Skeletal muscle satellite cell (primary cell): Measurements from ENCODE around the gene STT3B.

ENCODE experiments used
- H3K27me3 ChIP-seq: 2 replicates; pipeline ENCODE4 v1.7.0; 2013; ENCODE audit warnings: low read length; ENCODE audit not compliant: control insufficient read depth, insufficient read depth
- H3K36me3 ChIP-seq: 2 replicates; pipeline ENCODE4 v1.7.0; 2013; ENCODE audit warnings: mild to moderate bottlenecking, control low read depth, low read length; ENCODE audit not compliant: insufficient read depth
- H3K4me1 ChIP-seq: 2 replicates; pipeline ENCODE4 v1.7.0; 2013; ENCODE audit warnings: low read length; ENCODE audit not compliant: control insufficient read depth, insufficient read depth
- H3K4me2 ChIP-seq: 2 replicates; pipeline ENCODE4 v1.7.0; 2013; ENCODE audit warnings: mild to moderate bottlenecking, low read length
- H3K4me3 ChIP-seq: 2 replicates; pipeline ENCODE4 v1.7.0; 2013; ENCODE audit warnings: low read length
- H3K9ac ChIP-seq: 2 replicates; pipeline ENCODE4 v1.7.0; 2013; ENCODE audit warnings: mild to moderate bottlenecking, low read depth, low read length, moderate library complexity
- H3K9me3 ChIP-seq: replicated peaks from 2 replicates; pipeline ENCODE4 v1.7.0; 2013; ENCODE audit warnings: mild to moderate bottlenecking, control low read depth, low read length

Gene STT3B

DNA sequence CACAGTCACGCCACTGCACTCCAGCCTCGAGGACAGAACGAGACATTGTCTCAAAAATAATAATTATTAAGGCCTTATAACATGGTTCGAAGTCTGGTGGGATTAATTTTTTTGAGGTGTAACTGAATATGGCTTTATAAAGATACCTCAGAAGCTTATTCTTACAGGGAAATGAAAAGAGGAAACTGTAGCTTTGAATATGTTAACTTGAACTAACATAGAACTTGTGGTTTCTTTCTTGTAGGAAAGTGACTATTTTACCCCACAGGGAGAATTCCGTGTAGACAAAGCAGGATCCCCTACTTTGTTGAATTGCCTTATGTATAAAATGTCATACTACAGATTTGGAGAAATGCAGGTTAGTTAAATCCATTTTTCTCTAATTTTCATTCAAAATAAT lies 96.3 kb downstream of the STT3B start:
- H3K4me1 ChIP-seq = no peaks in the 10 kb centered on the region
- H3K4me2 ChIP-seq = no peak overlapping the region
- H3K9ac ChIP-seq = no peak overlapping the region
- no peaks in the 10 kb centered on the region for H3K27me3 ChIP-seq
- H3K36me3 ChIP-seq = peaks cover 33% of the 10 kb centered on the region
- H3K9me3 ChIP-seq = no peaks in the 10 kb centered on the region
- H3K4me3 ChIP-seq = no peak overlapping the region

DNA sequence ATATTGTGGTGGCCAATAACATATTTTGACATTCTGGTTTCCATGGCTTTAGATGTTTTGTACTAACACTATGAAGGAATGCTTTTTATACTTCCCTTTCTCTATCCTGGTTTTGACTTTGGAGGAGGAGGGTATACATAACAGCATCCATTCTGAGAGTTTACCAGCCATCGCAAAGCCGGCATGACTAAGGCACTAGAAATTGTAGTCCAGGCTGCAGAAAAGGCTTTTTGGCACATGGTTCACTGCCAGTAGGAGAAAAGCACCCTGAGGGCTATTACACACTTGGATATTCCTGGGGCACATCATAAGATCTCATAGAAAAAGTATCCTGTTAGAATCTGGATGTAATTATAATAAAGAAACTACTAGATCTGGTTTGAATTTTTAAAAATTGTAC lies 101.8 kb downstream of the STT3B start:
- H3K36me3 ChIP-seq = peaks cover 25% of the 10 kb centered on the region
- no peaks in the 10 kb centered on the region for H3K4me1 ChIP-seq
- no peak overlapping the region for H3K9ac ChIP-seq
- H3K4me2 ChIP-seq = no peak overlapping the region
- no peaks in the 10 kb centered on the region for H3K9me3 ChIP-seq
- H3K4me3 ChIP-seq = no peak overlapping the region
- H3K27me3 ChIP-seq = no peaks in the 10 kb centered on the region

DNA sequence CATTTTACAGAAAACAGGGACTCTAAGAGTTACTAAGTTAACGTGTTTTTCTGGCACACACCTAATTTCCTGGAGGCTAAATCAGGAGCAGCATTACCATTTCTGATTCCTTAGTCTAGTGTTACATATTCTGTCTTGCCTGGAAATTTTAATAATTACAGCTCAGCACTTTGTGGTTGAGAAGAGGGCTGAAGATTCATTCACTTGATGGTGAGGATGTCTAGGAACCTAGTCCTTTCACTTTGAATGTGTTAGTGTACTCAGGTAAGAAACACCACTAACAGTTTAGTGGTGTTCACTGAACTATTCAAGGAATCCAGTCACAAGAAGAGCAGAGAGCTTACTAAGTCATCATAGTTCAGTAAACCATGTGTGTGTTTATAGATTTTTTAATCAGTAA lies 102.8 kb downstream of the STT3B start:
- Histone ChIP-seq H3K4me1 (no peaks in the 10 kb centered on the region), H3K9ac (no peak overlapping the region), H3K4me3 (no peak overlapping the region), H3K27me3 (no peaks in the 10 kb centered on the region), H3K4me2 (no peak overlapping the region), H3K36me3 (peaks cover 25% of the 10 kb centered on the region), H3K9me3 (no peaks in the 10 kb centered on the region)

DNA sequence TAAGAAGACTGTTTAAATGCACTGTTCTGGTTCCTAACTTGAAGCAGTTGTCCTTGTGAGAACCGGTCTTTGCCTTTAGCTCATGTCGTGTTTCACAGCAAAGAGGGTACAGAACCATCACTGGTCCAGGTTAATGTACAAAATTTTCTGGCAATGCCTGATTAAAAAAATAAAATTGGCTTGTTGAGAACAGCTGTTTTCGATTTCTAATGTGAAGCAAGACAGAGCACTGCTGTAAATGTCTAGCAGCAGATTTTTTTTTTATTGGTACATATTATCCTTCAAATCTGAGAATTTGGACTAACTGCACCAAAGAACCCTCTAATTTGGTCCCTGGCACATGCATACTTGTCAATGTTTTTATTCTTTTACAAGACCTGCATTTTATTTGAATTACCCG lies 103.3 kb downstream of the STT3B start:
- Histone ChIP-seq H3K9ac (no peak overlapping the region), H3K4me1 (no peaks in the 10 kb centered on the region), H3K36me3 (peaks cover 23% of the 10 kb centered on the region), H3K4me3 (no peak overlapping the region), H3K9me3 (no peaks in the 10 kb centered on the region), H3K4me2 (no peak overlapping the region), H3K27me3 (no peaks in the 10 kb centered on the region)

DNA sequence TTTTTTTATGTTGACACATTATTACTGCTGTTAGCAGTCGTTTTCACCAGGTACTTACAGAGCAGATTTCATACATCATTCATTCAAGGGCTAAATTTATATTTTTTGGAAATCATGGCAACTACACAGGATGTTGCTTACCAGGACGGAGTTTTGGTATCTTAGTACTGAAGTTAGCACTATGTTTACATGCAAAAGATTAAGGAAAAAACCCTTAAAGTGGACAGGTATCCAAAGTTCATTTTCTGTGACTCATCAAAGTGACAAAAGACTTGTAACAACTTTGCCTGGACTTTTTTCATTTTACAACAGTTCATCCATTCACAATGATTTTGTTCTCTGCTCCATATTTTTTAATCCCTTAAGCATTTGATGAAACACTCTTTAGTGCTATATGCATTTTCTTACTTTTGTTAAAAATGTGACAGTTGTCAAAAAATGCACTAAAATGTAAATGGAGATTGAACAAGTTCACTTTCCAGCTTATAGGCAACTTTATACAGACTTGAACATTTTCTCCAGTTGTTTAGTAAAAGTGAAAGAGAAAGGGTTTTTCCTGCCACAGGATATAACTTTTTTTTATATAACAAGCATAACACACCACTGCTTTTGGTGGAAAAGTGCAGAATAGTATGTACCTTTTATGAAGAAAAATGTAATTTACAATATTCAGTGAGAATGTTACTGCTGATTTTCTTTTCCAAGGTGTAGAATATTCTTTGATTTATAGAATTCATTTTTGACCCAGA lies 104.1 kb downstream of the STT3B start:
- H3K27me3 ChIP-seq = no peaks in the 10 kb centered on the region
- no peak overlapping the region for H3K4me3 ChIP-seq
- peaks cover 20% of the 10 kb centered on the region for H3K36me3 ChIP-seq
- H3K4me2 ChIP-seq = no peak overlapping the region
- H3K9ac ChIP-seq = no peak overlapping the region
- no peaks in the 10 kb centered on the region for H3K4me1 ChIP-seq
- H3K9me3 ChIP-seq = no peaks in the 10 kb centered on the region

- Histone ChIP-seq H3K4me2 (no peak overlapping the region), H3K9me3 (no peaks in the 10 kb centered on the region), H3K4me3 (no peak overlapping the region), H3K4me1 (no peaks in the 10 kb centered on the region), H3K27me3 (no peaks in the 10 kb centered on the region), H3K36me3 (peaks cover 9% of the 10 kb centered on the region), H3K9ac (no peak overlapping the region)
These were observed 107.1 kb downstream of the STT3B start for GRCh38 chr3:31639828-31640227.

GRCh38 chr3:31645256-31645655 lies 112.5 kb downstream of the STT3B start:
- no peak overlapping the region for H3K4me3 ChIP-seq
- H3K4me1 ChIP-seq = no peaks in the 10 kb centered on the region
- no peaks in the 10 kb centered on the region for H3K27me3 ChIP-seq
- H3K36me3 ChIP-seq = peaks cover 20% of the 10 kb centered on the region
- peaks cover 7% of the 10 kb centered on the region for H3K9me3 ChIP-seq
- H3K4me2 ChIP-seq = no peak overlapping the region
- H3K9ac ChIP-seq = no peak overlapping the region

DNA sequence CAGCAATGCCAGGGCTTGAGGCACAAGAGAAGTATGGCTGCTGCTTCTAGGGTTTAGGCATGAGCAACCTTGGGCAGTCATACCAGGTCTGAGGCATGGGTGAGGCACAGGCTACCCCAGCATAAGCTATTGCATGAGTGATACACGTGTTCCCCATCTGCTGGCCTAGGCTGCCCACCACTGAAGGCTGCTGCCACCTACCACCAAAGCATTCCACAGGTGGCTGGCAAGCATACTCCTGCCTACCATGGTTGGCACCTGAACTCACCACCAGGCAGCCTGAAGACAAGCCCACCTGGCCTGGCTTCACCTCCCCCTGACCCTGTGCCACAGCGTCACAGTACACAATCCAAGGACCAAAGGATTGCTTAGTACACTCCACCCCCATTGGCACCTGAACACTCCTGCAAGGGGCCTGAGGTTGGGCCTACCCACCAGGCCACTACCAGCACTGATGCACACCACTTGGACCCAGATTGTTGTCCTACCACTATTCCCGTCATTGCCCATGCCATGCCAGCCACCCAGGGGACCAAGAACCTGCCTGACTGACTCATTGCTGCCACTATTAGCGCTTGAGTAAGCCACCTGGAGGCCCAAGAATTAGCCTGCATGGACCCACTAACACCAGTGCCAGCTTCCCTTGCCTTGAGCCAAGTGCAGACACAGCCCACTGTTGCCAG lies 115.7 kb downstream of the STT3B start:
- H3K4me2 ChIP-seq = no peak overlapping the region
- no peaks in the 10 kb centered on the region for H3K4me1 ChIP-seq
- H3K36me3 ChIP-seq = peaks cover 20% of the 10 kb centered on the region
- H3K4me3 ChIP-seq = no peak overlapping the region
- H3K9ac ChIP-seq = no peak overlapping the region
- no peaks in the 10 kb centered on the region for H3K27me3 ChIP-seq
- H3K9me3 ChIP-seq = peaks cover 7% of the 10 kb centered on the region

GRCh38 chr3:31652296-31652695 lies 119.6 kb downstream of the STT3B start:
- Histone ChIP-seq H3K4me2 (no peak overlapping the region), H3K4me3 (no peak overlapping the region), H3K27me3 (no peaks in the 10 kb centered on the region), H3K9ac (no peak overlapping the region), H3K36me3 (peaks cover 17% of the 10 kb centered on the region), H3K9me3 (peaks cover 7% of the 10 kb centered on the region), H3K4me1 (no peaks in the 10 kb centered on the region)

GRCh38 chr3:31653464-31653863 lies 120.7 kb downstream of the STT3B start:
- no peak overlapping the region for H3K4me2 ChIP-seq
- no peak overlapping the region for H3K4me3 ChIP-seq
- H3K9ac ChIP-seq = no peak overlapping the region
- H3K4me1 ChIP-seq = no peaks in the 10 kb centered on the region
- H3K36me3 ChIP-seq = peaks cover 5% of the 10 kb centered on the region
- peaks cover 7% of the 10 kb centered on the region for H3K9me3 ChIP-seq
- H3K27me3 ChIP-seq = no peaks in the 10 kb centered on the region

DNA sequence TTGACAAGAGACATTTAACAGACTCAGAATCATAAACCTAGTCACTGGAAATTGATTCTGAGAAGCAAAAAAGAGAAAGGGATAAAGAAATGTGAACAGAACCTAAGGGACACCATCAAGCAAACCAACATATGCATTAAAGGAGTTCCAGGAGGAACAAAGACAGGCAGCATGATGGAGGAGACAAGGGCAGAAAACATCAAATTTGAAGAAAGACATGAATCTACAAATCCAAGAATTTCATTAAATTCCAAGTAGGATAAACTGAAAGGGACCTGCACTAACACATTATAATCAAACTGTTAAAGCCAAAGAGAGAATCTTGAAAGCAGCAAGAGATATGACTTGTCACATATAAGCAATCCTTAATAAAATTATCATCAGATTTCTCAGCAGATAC lies 122.3 kb downstream of the STT3B start:
- H3K4me2 ChIP-seq = no peak overlapping the region

DNA sequence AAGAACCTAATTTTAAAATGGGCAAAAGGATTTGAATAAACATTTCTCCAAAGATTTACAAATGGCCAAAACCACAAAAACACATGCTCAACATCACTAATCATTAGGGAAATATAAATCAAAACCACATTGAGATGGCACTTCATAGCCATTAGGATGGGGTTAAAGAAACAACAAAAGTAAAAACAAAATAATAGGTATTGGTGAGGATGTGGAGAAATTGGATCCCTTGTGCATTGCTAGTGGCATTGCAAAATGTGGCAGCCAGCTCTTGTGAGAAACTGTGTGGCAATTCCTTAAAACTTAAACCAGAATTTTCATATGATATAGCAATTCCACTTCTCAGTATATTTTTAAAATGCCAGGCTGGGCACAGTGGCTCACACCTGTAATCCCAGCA lies 126.5 kb downstream of the STT3B start:
- Histone ChIP-seq H3K9ac (no peak overlapping the region), H3K4me2 (no peak overlapping the region), H3K4me3 (no peak overlapping the region), H3K36me3 (peaks cover 19% of the 10 kb centered on the region), H3K9me3 (no peaks in the 10 kb centered on the region), H3K4me1 (no peaks in the 10 kb centered on the region), H3K27me3 (no peaks in the 10 kb centered on the region)

More for the DNA sequence above, 122.3 kb downstream of the STT3B start:
- no peaks in the 10 kb centered on the region for H3K9me3 ChIP-seq
- no peaks in the 10 kb centered on the region for H3K36me3 ChIP-seq
- no peak overlapping the region for H3K9ac ChIP-seq
- no peaks in the 10 kb centered on the region for H3K27me3 ChIP-seq
- no peaks in the 10 kb centered on the region for H3K4me1 ChIP-seq
- no peak overlapping the region for H3K4me3 ChIP-seq
